ENCODE results near the gene PKDCC. TPM values are rescaled to one million over a fixed set of nuclear protein-coding genes. Genes with fewer than 3 reads are reported as not detected.

Gene PKDCC
- total and polyA plus RNA-seq, 2 of the 13 experiments (the other 11 are each of a cell fraction or from before 2014, with no cell fraction given): 52.6 to 58.8 TPM

DNA sequence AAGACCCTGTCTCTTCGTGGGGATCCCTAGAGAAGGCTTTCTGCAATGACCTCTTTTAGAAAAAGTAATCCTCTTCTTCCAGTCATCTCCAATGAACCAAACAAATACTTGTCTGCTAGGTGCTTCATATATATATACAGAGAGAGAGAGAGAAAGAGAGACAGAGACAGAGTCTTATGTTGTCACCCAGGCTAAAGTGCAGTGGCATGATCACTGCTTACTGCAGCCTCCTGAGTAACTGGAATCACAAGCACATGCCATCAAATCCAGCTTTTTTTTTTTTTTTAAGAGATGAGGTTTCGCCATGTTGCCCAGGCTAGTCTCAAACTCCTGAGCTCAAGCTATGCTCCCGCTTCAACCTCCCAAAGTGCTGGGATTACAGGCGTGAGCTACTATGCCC lies 18.6 kb upstream of the PKDCC start (continued):
- TF ChIP-seq, protein P1, sequence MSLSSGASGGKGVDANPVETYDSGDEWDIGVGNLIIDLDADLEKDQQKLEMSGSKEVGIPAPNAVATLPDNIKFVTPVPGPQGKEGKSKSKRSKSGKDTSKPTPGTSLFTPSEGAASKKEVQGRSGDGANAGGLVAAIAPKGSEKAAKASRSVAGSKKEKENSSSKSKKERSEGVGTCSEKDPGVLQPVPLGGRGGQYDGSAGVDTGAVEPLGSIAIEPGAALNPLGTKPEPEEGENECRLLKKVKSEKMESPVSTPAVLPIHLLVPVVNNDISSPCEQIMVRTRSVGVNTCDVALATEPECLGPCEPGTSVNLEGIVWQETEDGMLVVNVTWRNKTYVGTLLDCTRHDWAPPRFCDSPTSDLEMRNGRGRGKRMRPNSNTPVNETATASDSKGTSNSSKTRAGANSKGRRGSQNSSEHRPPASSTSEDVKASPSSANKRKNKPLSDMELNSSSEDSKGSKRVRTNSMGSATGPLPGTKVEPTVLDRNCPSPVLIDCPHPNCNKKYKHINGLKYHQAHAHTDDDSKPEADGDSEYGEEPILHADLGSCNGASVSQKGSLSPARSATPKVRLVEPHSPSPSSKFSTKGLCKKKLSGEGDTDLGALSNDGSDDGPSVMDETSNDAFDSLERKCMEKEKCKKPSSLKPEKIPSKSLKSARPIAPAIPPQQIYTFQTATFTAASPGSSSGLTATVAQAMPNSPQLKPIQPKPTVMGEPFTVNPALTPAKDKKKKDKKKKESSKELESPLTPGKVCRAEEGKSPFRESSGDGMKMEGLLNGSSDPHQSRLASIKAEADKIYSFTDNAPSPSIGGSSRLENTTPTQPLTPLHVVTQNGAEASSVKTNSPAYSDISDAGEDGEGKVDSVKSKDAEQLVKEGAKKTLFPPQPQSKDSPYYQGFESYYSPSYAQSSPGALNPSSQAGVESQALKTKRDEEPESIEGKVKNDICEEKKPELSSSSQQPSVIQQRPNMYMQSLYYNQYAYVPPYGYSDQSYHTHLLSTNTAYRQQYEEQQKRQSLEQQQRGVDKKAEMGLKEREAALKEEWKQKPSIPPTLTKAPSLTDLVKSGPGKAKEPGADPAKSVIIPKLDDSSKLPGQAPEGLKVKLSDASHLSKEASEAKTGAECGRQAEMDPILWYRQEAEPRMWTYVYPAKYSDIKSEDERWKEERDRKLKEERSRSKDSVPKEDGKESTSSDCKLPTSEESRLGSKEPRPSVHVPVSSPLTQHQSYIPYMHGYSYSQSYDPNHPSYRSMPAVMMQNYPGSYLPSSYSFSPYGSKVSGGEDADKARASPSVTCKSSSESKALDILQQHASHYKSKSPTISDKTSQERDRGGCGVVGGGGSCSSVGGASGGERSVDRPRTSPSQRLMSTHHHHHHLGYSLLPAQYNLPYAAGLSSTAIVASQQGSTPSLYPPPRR (CRISPR knock-in tag; IDR thresholded peaks at IDR 0.05; ENCODE audit: borderline replicate concordance): no peak
- TF ChIP-seq TRIM24 (CRISPR knock-in tag; IDR thresholded peaks at IDR 0.05): no peak
- TF ChIP-seq ZNF510 (CRISPR knock-in tag; IDR thresholded peaks at IDR 0.05; ENCODE audit: low read depth): no peak
- TF ChIP-seq ZNF619 (CRISPR knock-in tag; IDR thresholded peaks at IDR 0.05): no peak

DNA sequence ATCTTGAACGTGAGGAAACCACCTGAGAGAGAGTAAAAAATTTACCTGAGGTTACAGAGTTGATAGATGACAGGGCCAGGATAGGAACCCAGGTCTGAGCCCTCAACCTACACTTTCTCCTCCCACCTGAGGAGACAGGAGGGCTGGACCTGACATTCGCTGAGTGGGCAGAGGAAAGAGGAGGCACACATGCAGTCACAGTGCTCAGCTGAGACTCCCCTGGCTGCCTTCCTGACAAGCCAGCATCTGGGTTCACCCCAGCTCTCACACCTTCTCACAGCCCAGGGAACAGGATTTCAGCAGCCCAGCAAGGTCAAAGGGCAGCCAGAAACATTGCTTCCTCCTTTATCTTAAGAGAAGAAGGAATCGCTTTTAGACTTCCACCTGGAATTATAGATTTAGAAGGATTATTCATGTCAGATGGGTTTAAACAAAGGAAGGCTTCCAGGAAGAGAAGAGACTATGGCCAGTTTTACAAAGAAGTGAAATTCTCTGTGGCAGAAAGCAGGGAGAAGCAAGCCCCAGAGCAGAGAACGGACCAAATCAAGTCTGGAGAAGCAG lies 18.1 kb upstream of the PKDCC start:
- FAIRE-seq (no peak), DNase-seq (ENCODE audit: low spot score) (no peak), ATAC-seq (no peak)
- Histone ChIP-seq H4K20me1 (ENCODE audit: insufficient read depth, low read length) (no peaks in the 10 kb centered on the region), H3K27me3 (ENCODE audit: control insufficient read depth in 1 of 2, insufficient read depth in 2 of 2, low read length in 2 of 2) (peaks cover 12 to 63% of the 10 kb centered on the region in 2 experiments; a peak in 4 of 5 replicates), H3K9ac (ENCODE audit: insufficient read depth, low read depth, low read length) (no peak overlapping the region), H3K4me3 (replicated peaks in 1 of 3; ENCODE audit: insufficient read depth in 1 of 3, low read depth in 2 of 3, low read length in 3 of 3) (no peak overlapping the region), H3K27ac (ENCODE audit: extremely low read length, insufficient read depth, low read length) (no peak overlapping the region), H2AFZ (ENCODE audit: low read length) (no peak overlapping the region), H3K4me1 (ENCODE audit: insufficient read depth, low read length) (0 out of 2 replicates have a peak, but pooled peaks cover 5% of the 10 kb centered on the region), H3K79me2 (ENCODE audit: insufficient read depth, low read length) (no peaks in the 10 kb centered on the region), H3K36me3 (replicated peaks in 1 of 2; ENCODE audit: control insufficient read depth in 1 of 2, insufficient read depth in 2 of 2, low read length in 2 of 2) (no peaks in the 10 kb centered on the region), H3K4me2 (ENCODE audit: low read depth, low read length) (no peak overlapping the region), H3K9me3 (ENCODE audit: low read length) (no peaks in the 10 kb centered on the region)
- TF ChIP-seq, protein P2, sequence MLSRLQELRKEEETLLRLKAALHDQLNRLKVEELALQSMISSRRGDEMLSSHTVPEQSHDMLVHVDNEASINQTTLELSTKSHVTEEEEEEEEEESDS (CRISPR knock-in tag; IDR thresholded peaks at IDR 0.05; ENCODE audit: borderline replicate concordance): no peak
- no peak for TF ChIP-seq FLYWCH1 (CRISPR knock-in tag; IDR thresholded peaks at IDR 0.05)
- no peak for TF ChIP-seq CBX1 (IDR thresholded peaks at IDR 0.05; ENCODE audit: low read depth)
- WGBS (ENCODE audit: low lambda C conversion rate): 31% methylated on average over 4 of the region's 4 CpGs
- in situ Hi-C loops (cut with HindIII; ENCODE audit: extremely low pct_ligation_motif_present, low pct_unique_long_range_greater_than_20kb): no loop called here
- no TSS peak for BruUV-seq (replicated peaks)
- intact Hi-C loops (cut with micrococcal nuclease; ENCODE audit: unreplicated experiment): no loop called here
- CTCF ChIA-PET (ENCODE audit: low intra/inter-chr PET ratio, low total read pairs): no interaction called here
- POLR2A ChIA-PET: no interaction called here

All from HepG2 (cell line).